C4-2B (cell line): ENCODE data around the gene SCARB1.

Experiments
- CTCF ChIP-seq: fragments of 450-650 bp; conservative IDR thresholded peaks from 2 replicates; pipeline ENCODE4 v1.5.1; 2017; ENCODE audit warnings: mild to moderate bottlenecking
- ZFX ChIP-seq: fragments of 450-650 bp; IDR thresholded peaks from 2 replicates; pipeline ENCODE4 v1.6.1; 2017

- no peak for TF ChIP-seq CTCF
- no peak for TF ChIP-seq ZFX
These were observed 113.9 kb downstream of the SCARB1 start for GRCh38 chr12:124749725-124750124.
